Thyroid gland (tissue), 4 donors: ENCODE results near the gene NEDD9.

Experiments
- CTCF ChIP-seq, 6 experiments: fragments of 200-600 bp in 3 of 6; fragments of 450-650 bp in 3 of 6; sonication (generic) in 3 of 6; IDR thresholded peaks; one replicate each; pipeline ENCODE4 v1.5.1; 2016 to 2019; ENCODE audit warnings: antibody characterized with exemption in 6 of 6, mild to moderate bottlenecking in 2 of 6, inconsistent platforms in 1 of 6, moderate library complexity in 1 of 6
- POLR2A ChIP-seq, 2 donors: fragments of 450-650 bp; IDR thresholded peaks; one replicate each; pipeline ENCODE4 v1.6.1; 2017; ENCODE audit warnings: antibody characterized with exemption in 2 of 2, mild to moderate bottlenecking in 2 of 2, moderate library complexity in 1 of 2

GRCh38 chr6:11201015-11201414 is 31.5 kb downstream of the NEDD9 start:
- TF ChIP-seq CTCF (IDR thresholded peaks at IDR 0.05), result no peak
- no peak for TF ChIP-seq POLR2A (IDR thresholded peaks at IDR 0.05)
